A673 (cell line): ENCODE measurements around the gene USP3. TPM values are rescaled to one million over a fixed set of nuclear protein-coding genes. Genes with fewer than 3 reads are reported as not detected.

Source experiments
- BruUV-seq: library from RNA; stranded (reverse); fragments of 400-500 nt; replicated peaks from 2 replicates; lab custom pipeline; 2021; lab: Mats Ljungman, UMichigan
- CTCF ChIA-PET: fragments of 300-600 bp; sonication (Branson Sonifier 250); formaldehyde crosslinking; loops from one replicate; lab custom pipeline; 2022; ENCODE audit warnings: antibody characterized with exemption; lab: Charles Lee
- POLR2A ChIA-PET: fragments of 300-600 bp; sonication (Branson Sonifier 250); formaldehyde crosslinking; loops from one replicate; lab custom pipeline; 2022; ENCODE audit warnings: antibody characterized with exemption; ENCODE audit not compliant: low non-redundant PET; lab: Charles Lee
- DNase-seq: peaks from one replicate; pipeline ENCODE4 v3.0.0-alpha.2; 2015; ENCODE audit warnings: low spot score
- H3K27ac ChIP-seq: fragments of 200-600 bp; sonication (generic); 2 replicates; pipeline ENCODE4 v1.5.1; 2016; ENCODE audit warnings: mixed run types, low read depth, mild to moderate bottlenecking, mixed read lengths, antibody characterized with exemption, low read length; ENCODE audit not compliant: poor library complexity, severe bottlenecking
- H3K27me3 ChIP-seq: fragments of 200-600 bp; sonication (generic); replicated peaks from 2 replicates; pipeline ENCODE4 v1.6.1; 2017; ENCODE audit warnings: mixed run types, low read depth, mild to moderate bottlenecking, mixed read lengths, antibody characterized with exemption, low read length; ENCODE audit not compliant: insufficient read depth, poor library complexity
- H3K36me3 ChIP-seq: fragments of 200-600 bp; sonication (generic); 2 replicates; pipeline ENCODE4 v1.6.1; 2016; ENCODE audit warnings: mixed run types, mild to moderate bottlenecking, mixed read lengths, antibody characterized with exemption, low read length; ENCODE audit not compliant: insufficient read depth, poor library complexity, severe bottlenecking
- H3K4me1 ChIP-seq: fragments of 200-600 bp; sonication (generic); 2 replicates; pipeline ENCODE4 v1.6.1; 2017; ENCODE audit warnings: mixed run types, mild to moderate bottlenecking, mixed read lengths, antibody characterized with exemption, low read length; ENCODE audit not compliant: insufficient read depth, poor library complexity, severe bottlenecking
- H3K4me3 ChIP-seq: fragments of 200-600 bp; sonication (generic); 2 replicates; pipeline ENCODE4 v1.5.1; 2016; ENCODE audit warnings: low read depth, mixed run types, mild to moderate bottlenecking, mixed read lengths, low read length; ENCODE audit not compliant: poor library complexity, severe bottlenecking
- H3K9me3 ChIP-seq: fragments of 200-600 bp; sonication (generic); 2 replicates; pipeline ENCODE4 v1.6.1; 2016; ENCODE audit warnings: mixed run types, low read depth, mild to moderate bottlenecking, mixed read lengths, antibody characterized with exemption, low read length; ENCODE audit not compliant: poor library complexity, severe bottlenecking
- CTCF ChIP-seq: fragments of 300-800, 200-600 bp; sonication (generic); conservative IDR thresholded peaks from 2 replicates; pipeline ENCODE4 v1.5.1; 2017; ENCODE audit warnings: low read depth, mild to moderate bottlenecking, antibody characterized with exemption, low read length, moderate library complexity, mixed read lengths
- EZH2 ChIP-seq: fragments of 200-600 bp; sonication (generic); IDR thresholded peaks from 2 replicates; pipeline ENCODE4 v1.6.1; 2017; ENCODE audit warnings: borderline replicate concordance, low read depth, mild to moderate bottlenecking, mixed read lengths, antibody characterized with exemption, low read length; ENCODE audit not compliant: poor library complexity, severe bottlenecking
- intact Hi-C: fragments of 100-400 bp; cut with micrococcal nuclease; formaldehyde crosslinking; loops from one replicate; pipeline ENCODE4 v1.10.0; 2022; ENCODE audit not compliant: unreplicated experiment
- total RNA-seq: library from RNA; stranded (reverse); gene quantifications from 2 replicates; pipeline ENCODE4 v1.2.3, GENCODE V29; 2021

USP3 gene
- total RNA-seq, 1 experiment from 2014 or later, result 65.3 TPM

GRCh38 chr15:63630036-63630751, 125.8 kb downstream of the USP3 start:
- no TSS peak for BruUV-seq
- intact Hi-C loops, result no loop called here
- no peaks in the 10 kb centered on the region for H3K27me3 ChIP-seq
- POLR2A ChIA-PET, result no interaction called here
- CTCF ChIA-PET, result no interaction called here
- H3K4me1 ChIP-seq, result no peaks in the 10 kb centered on the region
- no peaks in the 10 kb centered on the region for H3K9me3 ChIP-seq
- H3K4me3 ChIP-seq, result no peak overlapping the region
- peaks cover 37% of the 10 kb centered on the region for H3K36me3 ChIP-seq
- no peak overlapping the region for H3K27ac ChIP-seq
- no peak for DNase-seq
- TF ChIP-seq CTCF (no peak), EZH2 (no peak)

- no peak overlapping the region for H3K27ac ChIP-seq
- H3K36me3 ChIP-seq, result peaks cover 39% of the 10 kb centered on the region
- ChIA-PET POLR2A (no interaction called here), CTCF (no interaction called here)
- no peaks in the 10 kb centered on the region for H3K4me1 ChIP-seq
- H3K27me3 ChIP-seq, result no peaks in the 10 kb centered on the region
- BruUV-seq, result no TSS peak
- no peak overlapping the region for H3K4me3 ChIP-seq
- DNase-seq, result no peak
- intact Hi-C loops, result no loop called here
- TF ChIP-seq CTCF, result no peak
- no peak for TF ChIP-seq EZH2
- H3K9me3 ChIP-seq, result no peaks in the 10 kb centered on the region
Observed at GRCh38 chr15:63633312-63633711, 128.9 kb downstream of the USP3 start.

GRCh38 chr15:63634154-63634553, 129.8 kb downstream of the USP3 start:
- Histone ChIP-seq H3K4me1 (no peaks in the 10 kb centered on the region), H3K27me3 (no peaks in the 10 kb centered on the region), H3K27ac (no peak overlapping the region), H3K36me3 (peaks cover 37% of the 10 kb centered on the region), H3K4me3 (no peak overlapping the region), H3K9me3 (no peaks in the 10 kb centered on the region)
- POLR2A ChIA-PET, result no interaction called here
- no TSS peak for BruUV-seq
- CTCF ChIA-PET, result no interaction called here
- intact Hi-C loops, result no loop called here
- TF ChIP-seq EZH2, result no peak
- no peak for TF ChIP-seq CTCF
- no peak for DNase-seq
